ENCODE data around the gene ZSCAN20. TPM values are rescaled to one million over a fixed set of nuclear protein-coding genes. Genes with fewer than 3 reads are reported as not detected.

The ZSCAN20 gene
- total RNA-seq, 4 donors from 2014 or later: 2.1 to 6.1 (median 4.0) TPM

DNA sequence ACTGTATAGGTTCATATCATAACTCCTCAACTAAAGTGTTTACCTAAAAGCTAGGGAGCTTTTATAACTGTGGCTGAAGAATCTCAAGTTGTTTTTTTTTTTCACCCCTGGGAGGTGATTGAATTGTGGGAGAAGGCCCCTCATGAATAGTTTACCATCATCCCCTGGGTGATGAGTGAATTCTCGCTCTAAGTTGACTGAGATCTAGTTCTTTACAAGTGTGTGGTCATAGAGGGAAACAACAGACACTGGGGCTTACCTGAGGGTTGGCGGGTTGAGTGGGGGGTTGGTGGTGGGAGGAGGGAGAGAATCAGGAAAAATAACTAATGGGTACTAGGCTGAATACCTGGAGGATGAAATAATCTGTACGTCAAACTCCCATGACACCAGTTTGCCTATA is 7.9 kb upstream of the ZSCAN20 start:
- Histone ChIP-seq H3K27ac (no peak overlapping the region), H3K4me1 (peaks cover 0 to 44% (median 12%) of the 10 kb centered on the region in 3 donors), H3K36me3 (no peaks in the 10 kb centered on the region), H3K4me3 (no peak overlapping the region), H3K9me3 (no peaks in the 10 kb centered on the region), H3K27me3 (no peaks in the 10 kb centered on the region)
- WGBS, 2 donors: 83 to 100% methylated on average over 3 of the region's 3 CpGs
- TF ChIP-seq POLR2A (IDR thresholded peaks at IDR 0.05): no peak
- TF ChIP-seq, protein P1, sequence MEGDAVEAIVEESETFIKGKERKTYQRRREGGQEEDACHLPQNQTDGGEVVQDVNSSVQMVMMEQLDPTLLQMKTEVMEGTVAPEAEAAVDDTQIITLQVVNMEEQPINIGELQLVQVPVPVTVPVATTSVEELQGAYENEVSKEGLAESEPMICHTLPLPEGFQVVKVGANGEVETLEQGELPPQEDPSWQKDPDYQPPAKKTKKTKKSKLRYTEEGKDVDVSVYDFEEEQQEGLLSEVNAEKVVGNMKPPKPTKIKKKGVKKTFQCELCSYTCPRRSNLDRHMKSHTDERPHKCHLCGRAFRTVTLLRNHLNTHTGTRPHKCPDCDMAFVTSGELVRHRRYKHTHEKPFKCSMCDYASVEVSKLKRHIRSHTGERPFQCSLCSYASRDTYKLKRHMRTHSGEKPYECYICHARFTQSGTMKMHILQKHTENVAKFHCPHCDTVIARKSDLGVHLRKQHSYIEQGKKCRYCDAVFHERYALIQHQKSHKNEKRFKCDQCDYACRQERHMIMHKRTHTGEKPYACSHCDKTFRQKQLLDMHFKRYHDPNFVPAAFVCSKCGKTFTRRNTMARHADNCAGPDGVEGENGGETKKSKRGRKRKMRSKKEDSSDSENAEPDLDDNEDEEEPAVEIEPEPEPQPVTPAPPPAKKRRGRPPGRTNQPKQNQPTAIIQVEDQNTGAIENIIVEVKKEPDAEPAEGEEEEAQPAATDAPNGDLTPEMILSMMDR (IDR thresholded peaks at IDR 0.05): no peak
- intact Hi-C loops (cut with DNase I): loop anchor here (10.0 kb wide), 1 partner anchor 90 kb away; no protein-coding TSS in a partner anchor
- DNase-seq: no peak

DNA sequence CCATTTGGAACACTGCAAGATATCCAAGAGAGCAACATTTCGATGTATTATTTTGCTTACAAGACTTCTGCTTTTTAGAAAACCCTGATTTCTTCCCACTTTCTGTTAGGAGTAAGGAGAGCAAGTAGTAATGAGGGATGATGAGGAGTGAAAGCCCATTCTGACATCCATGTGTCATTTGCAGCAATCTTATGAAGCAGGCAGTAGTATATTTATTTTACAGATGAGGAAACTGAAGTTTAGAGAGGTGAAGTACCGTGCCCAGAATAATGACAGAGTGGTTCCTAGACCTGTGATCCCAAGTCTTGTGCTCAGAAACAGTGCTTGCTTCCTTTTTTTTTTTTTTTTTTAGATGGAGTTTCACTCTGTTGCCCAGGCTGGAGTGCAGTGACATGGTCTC is 7.1 kb upstream of the ZSCAN20 start:
- Histone ChIP-seq H3K36me3 (no peaks in the 10 kb centered on the region), H3K4me3 (no peak overlapping the region), H3K27ac (no peak overlapping the region), H3K27me3 (no peaks in the 10 kb centered on the region), H3K9me3 (no peaks in the 10 kb centered on the region), H3K4me1 (peaks cover 0 to 44% (median 6%) of the 10 kb centered on the region in 3 donors)
- intact Hi-C loops (cut with DNase I): loop anchor here (5.0 to 10.0 kb wide), 2 partner anchors 91 to 168 kb away; no protein-coding TSS in a partner anchor
- WGBS, 2 donors: 69 to 87% methylated on average over 2 of the region's 2 CpGs
- no peak for TF ChIP-seq POLR2A (IDR thresholded peaks at IDR 0.05)
- TF ChIP-seq, protein P1 (IDR thresholded peaks at IDR 0.05): no peak
- DNase-seq: no peak

DNA sequence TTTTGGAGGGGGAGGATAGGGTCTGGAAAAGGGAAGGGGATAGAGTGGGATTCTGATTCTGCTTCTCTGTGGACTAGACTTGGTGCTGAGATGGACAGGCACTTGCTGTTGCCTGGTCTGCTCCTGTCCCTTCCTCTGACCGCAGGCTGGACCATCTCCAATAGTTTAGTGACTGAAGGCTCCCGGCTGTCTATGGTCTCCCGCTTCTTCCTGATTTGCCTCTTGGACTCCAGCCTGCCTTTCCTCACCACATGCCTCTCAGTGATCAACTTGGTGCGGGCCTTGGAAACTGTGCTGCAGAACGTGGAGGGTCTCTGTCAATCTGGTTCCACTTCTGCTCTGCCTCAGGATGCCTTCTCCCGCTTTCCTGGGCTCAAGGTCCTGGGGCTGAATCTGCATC is 6.3 kb upstream of the ZSCAN20 start:
- TF ChIP-seq, protein P1 (IDR thresholded peaks at IDR 0.05): no peak
- no peak for TF ChIP-seq POLR2A (IDR thresholded peaks at IDR 0.05)
- peaks cover 0 to 44% (median 2%) of the 10 kb centered on the region in 3 donors for H3K4me1 ChIP-seq
- no peaks in the 10 kb centered on the region for H3K9me3 ChIP-seq
- DNase-seq: no peak
- WGBS, 2 donors: 64 to 75% methylated on average over 6 of the region's 6 CpGs
- peak overlapping the region in 1 of 4 donors; percentile 16 for H3K27ac ChIP-seq
- no peaks in the 10 kb centered on the region for H3K36me3 ChIP-seq
- H3K4me3 ChIP-seq: no peak overlapping the region
- intact Hi-C loops (cut with DNase I): loop anchor here (5.0 to 10.0 kb wide), 2 partner anchors 91 to 169 kb away; no protein-coding TSS in a partner anchor
- H3K27me3 ChIP-seq: no peaks in the 10 kb centered on the region

DNA sequence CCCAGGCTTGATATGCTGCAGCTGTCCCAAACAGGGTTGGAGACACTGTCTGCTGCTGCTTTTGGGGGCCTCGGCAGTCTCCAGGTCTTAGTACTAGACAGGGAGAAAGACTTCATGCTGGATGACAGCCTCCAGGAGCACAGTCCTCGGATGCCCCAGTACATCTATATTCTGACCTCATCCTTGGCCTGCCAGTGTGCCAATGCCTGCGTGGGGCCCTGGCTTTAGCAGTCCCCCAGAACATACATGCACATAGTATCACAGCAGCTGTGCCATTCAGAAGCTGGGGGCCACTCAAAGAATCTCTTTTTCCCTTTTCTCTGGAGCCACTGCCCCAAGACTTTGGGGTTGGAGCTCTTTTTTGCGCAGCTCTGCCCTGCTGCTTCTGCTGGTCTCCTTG is 4.4 kb upstream of the ZSCAN20 start:
- DNase-seq: no peak
- intact Hi-C loops (cut with DNase I): loop anchor here (5.0 to 10.0 kb wide), 2 partner anchors 93 to 171 kb away; no protein-coding TSS in a partner anchor
- Histone ChIP-seq H3K27me3 (no peaks in the 10 kb centered on the region), H3K9me3 (no peaks in the 10 kb centered on the region), H3K4me3 (no peak overlapping the region), H3K27ac (no peak overlapping the region), H3K4me1 (peaks cover 0 to 44% (median 6%) of the 10 kb centered on the region in 3 donors), H3K36me3 (no peaks in the 10 kb centered on the region)
- TF ChIP-seq POLR2A (IDR thresholded peaks at IDR 0.05): no peak
- TF ChIP-seq, protein P1 (IDR thresholded peaks at IDR 0.05): no peak
- 80 to 100% methylated on average over 1 to 2 of the region's 4 CpGs for WGBS, 2 donors

DNA sequence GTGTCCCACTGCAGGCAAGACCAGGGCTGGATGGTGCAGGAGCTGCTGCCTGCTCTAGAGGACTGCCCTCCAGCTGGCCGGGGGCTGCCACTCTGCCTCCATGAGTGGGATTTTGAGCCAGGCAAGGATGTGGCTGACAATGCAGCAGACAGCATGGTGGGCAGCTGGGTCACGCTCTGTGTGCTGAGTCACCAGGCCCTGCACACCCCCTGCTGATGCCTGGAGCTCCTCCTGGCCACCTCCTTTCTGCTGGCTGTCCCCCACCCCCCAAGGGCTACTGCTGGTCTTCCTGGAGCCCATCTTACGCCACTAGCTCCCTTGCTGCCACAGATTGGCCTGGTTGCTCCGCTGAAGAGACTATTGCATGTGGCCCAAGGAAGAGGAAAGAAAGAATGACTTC is 3.9 kb upstream of the ZSCAN20 start:
- H3K4me1 ChIP-seq: peaks cover 0 to 49% (median 9%) of the 10 kb centered on the region in 3 donors
- no peak overlapping the region for H3K4me3 ChIP-seq
- H3K9me3 ChIP-seq: no peaks in the 10 kb centered on the region
- H3K27me3 ChIP-seq: no peaks in the 10 kb centered on the region
- WGBS, 2 donors: 82 to 100% methylated on average over 1 to 2 of the region's 4 CpGs
- intact Hi-C loops (cut with DNase I): loop anchor here (5.0 to 10.0 kb wide), 2 partner anchors 94 to 171 kb away; no protein-coding TSS in a partner anchor
- no peak overlapping the region for H3K27ac ChIP-seq
- no peaks in the 10 kb centered on the region for H3K36me3 ChIP-seq
- TF ChIP-seq, protein P1 (IDR thresholded peaks at IDR 0.05): no peak
- TF ChIP-seq POLR2A (IDR thresholded peaks at IDR 0.05): no peak
- DNase-seq: no peak
